ENCODE data around the gene CABCOCO1.

DNA sequence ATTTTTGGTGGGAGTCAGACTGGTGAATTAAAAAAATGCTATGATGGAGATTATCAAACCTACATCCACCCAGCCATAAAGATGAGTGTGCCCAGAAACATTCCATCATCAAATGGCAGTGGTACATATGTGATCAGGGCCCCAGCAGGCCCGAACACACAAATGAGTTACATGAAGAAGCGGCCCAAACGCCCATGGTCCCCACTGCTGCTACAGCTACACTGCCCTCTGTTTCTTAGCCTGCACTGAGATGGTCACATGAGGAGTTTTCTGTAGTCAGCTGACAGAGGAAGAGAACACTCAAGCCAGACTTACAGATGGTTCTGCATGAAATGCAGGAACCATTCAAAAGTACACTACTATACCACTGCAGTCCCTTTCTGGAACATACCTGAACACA, 142.4 kb downstream of the CABCOCO1 start:
- TF ChIP-seq POLR2A (IDR thresholded peaks at IDR 0.05), result no peak
- TF ChIP-seq, protein P1, sequence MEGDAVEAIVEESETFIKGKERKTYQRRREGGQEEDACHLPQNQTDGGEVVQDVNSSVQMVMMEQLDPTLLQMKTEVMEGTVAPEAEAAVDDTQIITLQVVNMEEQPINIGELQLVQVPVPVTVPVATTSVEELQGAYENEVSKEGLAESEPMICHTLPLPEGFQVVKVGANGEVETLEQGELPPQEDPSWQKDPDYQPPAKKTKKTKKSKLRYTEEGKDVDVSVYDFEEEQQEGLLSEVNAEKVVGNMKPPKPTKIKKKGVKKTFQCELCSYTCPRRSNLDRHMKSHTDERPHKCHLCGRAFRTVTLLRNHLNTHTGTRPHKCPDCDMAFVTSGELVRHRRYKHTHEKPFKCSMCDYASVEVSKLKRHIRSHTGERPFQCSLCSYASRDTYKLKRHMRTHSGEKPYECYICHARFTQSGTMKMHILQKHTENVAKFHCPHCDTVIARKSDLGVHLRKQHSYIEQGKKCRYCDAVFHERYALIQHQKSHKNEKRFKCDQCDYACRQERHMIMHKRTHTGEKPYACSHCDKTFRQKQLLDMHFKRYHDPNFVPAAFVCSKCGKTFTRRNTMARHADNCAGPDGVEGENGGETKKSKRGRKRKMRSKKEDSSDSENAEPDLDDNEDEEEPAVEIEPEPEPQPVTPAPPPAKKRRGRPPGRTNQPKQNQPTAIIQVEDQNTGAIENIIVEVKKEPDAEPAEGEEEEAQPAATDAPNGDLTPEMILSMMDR (IDR thresholded peaks at IDR 0.05), result no peak
- TF ChIP-seq POLR2AphosphoS5 (IDR thresholded peaks at IDR 0.05), result no peak
- no peak for TF ChIP-seq EP300 (IDR thresholded peaks at IDR 0.05)

Data from gastroesophageal sphincter (tissue), 3 donors.